A549 treated with CORT108297 at 1 μM for 4 hours (cell line): ENCODE results near the gene CXCL16. TPM values are rescaled to one million over a fixed set of nuclear protein-coding genes. Genes with fewer than 3 reads are reported as not detected.

Experiments
- total RNA-seq: library from RNA; stranded (reverse); fragments of 200-300 nt; extraction: Qiagen RNA extraction; gene quantifications from 5 replicates; pipeline ENCODE4 v1.2.3, GENCODE V29; 2022

The CXCL16 gene
- total RNA-seq: 15.4 to 19.5 TPM (median 18.5 TPM) in 5 replicates

GRCh38 chr17:4739122-4740024, at the start of gene CXCL16, which contains the start of gene ZMYND15:
Gene CXCL16 (minus strand): TSS chr17:4739928. CDS start chr17:4739339, 589 bp downstream.
Gene ZMYND15 (plus strand): TSS chr17:4739833. CDS start chr17:4740549, 716 bp downstream.

GRCh38 chr17:4788807-4789700, 49.3 kb upstream of the CXCL16 start, which contains the start of gene GLTPD2:
Gene GLTPD2 (plus strand): TSS chr17:4788964. CDS start chr17:4789012, 48 bp downstream.

GRCh38 chr17:4786106-4786511, 46.4 kb upstream of the CXCL16 start, which contains the start of gene VMO1:
Gene VMO1 (minus strand): TSS chr17:4786364. CDS start chr17:4786352, 12 bp downstream.

GRCh38 chr17:4771519-4772234, 31.9 kb upstream of the CXCL16 start, which contains the start of gene TM4SF5:
Gene TM4SF5 (plus strand): TSS chr17:4771886. CDS start chr17:4771923, 37 bp downstream.

GRCh38 chr17:4709794-4710692, 29.7 kb downstream of the CXCL16 start, which contains the start of gene ARRB2:
Gene ARRB2 (plus strand): TSS chr17:4710632. CDS start chr17:4710722, 90 bp downstream.

Other genes starting within 250 kb of the CXCL16 start
- gene SPNS2, start 241.0 kb downstream of the CXCL16 start, total RNA-seq: 7.3 to 14.4 TPM (median 12.0 TPM) in 5 replicates
- gene MYBBP1A, start 184.5 kb downstream of the CXCL16 start, total RNA-seq: 89.4 to 115 TPM (median 113 TPM) in 5 replicates
- gene GGT6, start 179.4 kb downstream of the CXCL16 start, total RNA-seq: not detected in 5 replicates
- 0.36 to 0.87 TPM (median 0.57 TPM) in 5 replicates for gene SMTNL2, start 155.4 kb downstream of the CXCL16 start, total RNA-seq
- 0.06 to 0.20 TPM (median 0.12 TPM) in 5 replicates for gene ALOX15, start 98.2 kb downstream of the CXCL16 start, total RNA-seq
- gene PELP1, start 35.8 kb downstream of the CXCL16 start, total RNA-seq: 62.4 to 80.2 TPM (median 79.2 TPM) in 5 replicates
- 49.6 to 68.0 TPM (median 61.1 TPM) in 5 replicates for gene ARRB2, start 29.3 kb downstream of the CXCL16 start, total RNA-seq
- gene MED11, start 8.5 kb downstream of the CXCL16 start, total RNA-seq: 41.0 to 45.6 TPM (median 43.0 TPM) in 5 replicates
- gene ZMYND15, start 95 bp downstream of the CXCL16 start, total RNA-seq: 0.24 to 0.91 TPM (median 0.52 TPM) in 5 replicates
- gene TM4SF5, start 32.0 kb upstream of the CXCL16 start, total RNA-seq: 0.51 to 1.2 TPM (median 0.90 TPM) in 5 replicates
- gene VMO1, start 46.4 kb upstream of the CXCL16 start, total RNA-seq: 0.43 to 1.5 TPM (median 0.96 TPM) in 5 replicates
- 0.07 TPM in 1 of 5 replicates, not detected in the others for gene GLTPD2, start 49.0 kb upstream of the CXCL16 start, total RNA-seq
- 464 to 503 TPM (median 498 TPM) in 5 replicates for gene PSMB6, start 56.2 kb upstream of the CXCL16 start, total RNA-seq
- gene PLD2, start 67.2 kb upstream of the CXCL16 start, total RNA-seq: 19.1 to 29.3 TPM (median 26.6 TPM) in 5 replicates
- gene MINK1, start 93.4 kb upstream of the CXCL16 start, total RNA-seq: 48.2 to 67.7 TPM (median 63.4 TPM) in 5 replicates
- gene C17orf107, start 159.6 kb upstream of the CXCL16 start, total RNA-seq: 0.22 to 0.52 TPM (median 0.25 TPM) in 5 replicates
- gene CHRNE, start 163.2 kb upstream of the CXCL16 start, total RNA-seq: 0.06 to 0.13 TPM (median 0.08 TPM) in 5 replicates
- gene GP1BA, start 192.3 kb upstream of the CXCL16 start, total RNA-seq: not detected in 5 replicates
- 54.2 to 84.3 TPM (median 79.0 TPM) in 5 replicates for gene SLC25A11, start 200.1 kb upstream of the CXCL16 start, total RNA-seq
- gene RNF167, start 200.3 kb upstream of the CXCL16 start, total RNA-seq: 95.0 to 148 TPM (median 130 TPM) in 5 replicates
- gene PFN1, start 208.6 kb upstream of the CXCL16 start, total RNA-seq: 2,450 to 3,030 TPM (median 2,898 TPM) in 5 replicates
- 48.1 to 62.8 TPM (median 53.1 TPM) in 5 replicates for gene ENO3, start 211.2 kb upstream of the CXCL16 start, total RNA-seq
- gene SPAG7, start 227.9 kb upstream of the CXCL16 start, total RNA-seq: 69.8 to 97.7 TPM (median 74.9 TPM) in 5 replicates
- 29.0 to 37.2 TPM (median 36.7 TPM) in 5 replicates for gene CAMTA2, start 247.7 kb upstream of the CXCL16 start, total RNA-seq